ENCODE results near the gene DCUN1D3. TPM values are rescaled to one million over a fixed set of nuclear protein-coding genes. Genes with fewer than 3 reads are reported as not detected.

DCUN1D3 gene
- total RNA-seq, 2 donors from 2014 or later: 10.0 to 13.4 TPM

DNA sequence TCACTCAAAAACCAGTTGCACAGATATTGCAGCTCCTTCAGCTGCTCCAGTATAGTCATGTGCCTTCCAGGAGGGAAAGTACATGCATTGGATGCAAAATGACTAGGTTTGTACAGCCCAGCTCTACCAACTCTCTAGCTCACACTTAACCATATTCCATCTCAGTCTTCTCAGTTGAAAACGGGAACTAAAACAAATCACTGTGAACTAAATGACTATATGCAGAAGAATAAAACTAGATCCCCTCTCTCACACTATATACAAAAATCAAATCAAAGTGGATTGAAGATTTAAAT is 24.9 kb downstream of the DCUN1D3 start:
- Histone ChIP-seq H3K9me3 (no peaks in the 10 kb centered on the region), H3K27me3 (no peaks in the 10 kb centered on the region), H3K4me3 (no peak overlapping the region), H3K36me3 (no peaks in the 10 kb centered on the region), H3K4me1 (peaks cover 0 to 50% of the 10 kb centered on the region in 2 donors), H3K27ac (no peak overlapping the region)
- no peak for DNase-seq (ENCODE audit: low spot score)
- TF ChIP-seq, protein P1, sequence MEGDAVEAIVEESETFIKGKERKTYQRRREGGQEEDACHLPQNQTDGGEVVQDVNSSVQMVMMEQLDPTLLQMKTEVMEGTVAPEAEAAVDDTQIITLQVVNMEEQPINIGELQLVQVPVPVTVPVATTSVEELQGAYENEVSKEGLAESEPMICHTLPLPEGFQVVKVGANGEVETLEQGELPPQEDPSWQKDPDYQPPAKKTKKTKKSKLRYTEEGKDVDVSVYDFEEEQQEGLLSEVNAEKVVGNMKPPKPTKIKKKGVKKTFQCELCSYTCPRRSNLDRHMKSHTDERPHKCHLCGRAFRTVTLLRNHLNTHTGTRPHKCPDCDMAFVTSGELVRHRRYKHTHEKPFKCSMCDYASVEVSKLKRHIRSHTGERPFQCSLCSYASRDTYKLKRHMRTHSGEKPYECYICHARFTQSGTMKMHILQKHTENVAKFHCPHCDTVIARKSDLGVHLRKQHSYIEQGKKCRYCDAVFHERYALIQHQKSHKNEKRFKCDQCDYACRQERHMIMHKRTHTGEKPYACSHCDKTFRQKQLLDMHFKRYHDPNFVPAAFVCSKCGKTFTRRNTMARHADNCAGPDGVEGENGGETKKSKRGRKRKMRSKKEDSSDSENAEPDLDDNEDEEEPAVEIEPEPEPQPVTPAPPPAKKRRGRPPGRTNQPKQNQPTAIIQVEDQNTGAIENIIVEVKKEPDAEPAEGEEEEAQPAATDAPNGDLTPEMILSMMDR (IDR thresholded peaks at IDR 0.05): no peak

DNA sequence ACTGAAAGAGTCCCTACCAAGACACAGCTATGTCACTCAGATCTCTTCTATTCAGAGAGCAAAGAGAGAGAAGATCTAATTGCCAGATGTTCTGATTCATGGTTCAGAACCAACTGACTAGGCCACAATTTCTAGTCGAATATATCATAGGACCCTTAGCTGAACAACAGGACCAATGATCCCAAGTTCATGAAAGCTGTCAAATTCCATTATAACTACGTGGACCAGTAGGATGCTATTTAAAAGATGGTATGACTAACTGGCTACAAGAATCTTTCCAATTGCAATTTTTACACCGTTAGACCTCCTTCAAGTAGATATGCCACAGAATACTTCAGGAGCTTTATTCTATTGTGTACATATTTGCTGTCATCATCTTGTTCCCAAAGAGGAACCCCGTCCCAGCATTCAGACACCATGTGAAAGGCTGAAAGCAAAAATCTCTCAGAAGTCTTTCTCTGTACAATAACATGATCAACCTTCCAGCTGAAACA is 26.0 kb downstream of the DCUN1D3 start:
- no peaks in the 10 kb centered on the region for H3K36me3 ChIP-seq
- H3K27ac ChIP-seq: no peak overlapping the region
- H3K4me1 ChIP-seq: peaks cover 0 to 50% of the 10 kb centered on the region in 2 donors
- no peak overlapping the region for H3K4me3 ChIP-seq
- no peak for DNase-seq (ENCODE audit: low spot score)
- H3K9me3 ChIP-seq: no peaks in the 10 kb centered on the region
- TF ChIP-seq, protein P1 (IDR thresholded peaks at IDR 0.05): no peak
- H3K27me3 ChIP-seq: no peaks in the 10 kb centered on the region

DNA sequence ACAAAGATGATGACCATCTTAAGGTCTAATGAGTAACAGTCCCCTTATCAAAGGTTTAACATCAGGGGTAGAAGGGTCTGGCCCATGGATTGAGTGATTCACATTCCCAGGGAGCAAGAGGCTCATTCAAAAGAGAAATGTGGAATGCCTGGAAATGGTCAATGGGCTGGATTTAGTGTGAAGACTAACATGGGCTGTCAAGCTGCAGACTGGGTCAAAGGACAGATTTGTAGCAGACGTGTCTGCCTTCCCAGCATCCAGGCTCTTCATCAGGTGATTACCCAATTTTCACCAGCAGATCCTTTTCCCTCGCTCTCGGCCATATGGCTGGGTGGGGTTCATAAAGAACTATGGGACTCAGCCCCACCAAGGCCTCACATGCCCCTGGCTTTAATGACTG is 26.8 kb downstream of the DCUN1D3 start:
- TF ChIP-seq, protein P1 (IDR thresholded peaks at IDR 0.05): no peak
- Histone ChIP-seq H3K9me3 (no peaks in the 10 kb centered on the region), H3K4me1 (peaks cover 0 to 50% of the 10 kb centered on the region in 2 donors), H3K36me3 (no peaks in the 10 kb centered on the region), H3K27ac (no peak overlapping the region), H3K4me3 (no peak overlapping the region), H3K27me3 (no peaks in the 10 kb centered on the region)
- DNase-seq (ENCODE audit: low spot score): no peak

DNA sequence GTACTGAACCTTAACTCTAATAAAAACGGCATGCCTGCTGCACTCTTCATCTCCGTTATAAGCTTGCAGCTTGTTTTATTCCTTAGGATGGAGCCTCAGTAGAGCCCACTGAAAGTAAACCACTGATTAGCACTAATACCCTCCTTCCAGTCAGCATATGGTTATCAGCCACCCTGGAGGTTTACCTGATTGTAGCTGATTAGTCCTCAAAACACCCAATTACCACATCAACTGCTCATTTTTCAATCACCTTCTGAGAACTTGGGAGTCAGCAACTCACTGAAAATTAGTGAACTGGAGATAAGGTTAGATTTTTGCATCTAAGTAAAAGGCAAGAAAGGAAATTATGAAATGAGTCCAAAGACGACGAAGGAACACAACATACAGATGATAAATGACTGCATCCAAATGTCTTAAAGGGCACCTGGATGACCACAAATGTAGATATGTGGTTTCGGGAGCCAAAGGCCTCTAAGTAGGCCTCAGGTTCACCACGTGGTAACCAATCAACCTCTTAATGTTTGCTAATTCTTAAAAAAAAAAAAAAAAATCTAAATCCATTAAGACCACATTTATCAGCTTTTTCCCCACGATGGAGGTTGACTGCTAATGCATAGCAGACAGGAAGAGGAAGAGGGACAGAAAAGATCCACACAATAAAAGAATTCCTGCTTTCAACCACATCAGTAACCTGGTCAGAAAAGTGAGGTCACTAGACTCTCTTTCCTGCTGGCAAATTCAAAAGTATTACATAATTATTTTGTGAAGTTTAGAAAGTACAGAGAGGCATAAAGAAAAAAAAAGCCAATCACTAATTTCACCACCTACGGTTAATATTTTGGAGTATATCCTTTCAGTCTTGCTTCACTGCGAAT is 28.0 kb downstream of the DCUN1D3 start:
- no peaks in the 10 kb centered on the region for H3K36me3 ChIP-seq
- H3K27ac ChIP-seq: peak overlapping the region; percentile 4 to 13
- H3K4me3 ChIP-seq: no peak overlapping the region
- peaks cover 0 to 59% of the 10 kb centered on the region in 2 donors for H3K4me1 ChIP-seq
- TF ChIP-seq, protein P1 (IDR thresholded peaks at IDR 0.05): no peak
- DNase-seq (ENCODE audit: low spot score): no peak
- no peaks in the 10 kb centered on the region for H3K9me3 ChIP-seq
- no peaks in the 10 kb centered on the region for H3K27me3 ChIP-seq

DNA sequence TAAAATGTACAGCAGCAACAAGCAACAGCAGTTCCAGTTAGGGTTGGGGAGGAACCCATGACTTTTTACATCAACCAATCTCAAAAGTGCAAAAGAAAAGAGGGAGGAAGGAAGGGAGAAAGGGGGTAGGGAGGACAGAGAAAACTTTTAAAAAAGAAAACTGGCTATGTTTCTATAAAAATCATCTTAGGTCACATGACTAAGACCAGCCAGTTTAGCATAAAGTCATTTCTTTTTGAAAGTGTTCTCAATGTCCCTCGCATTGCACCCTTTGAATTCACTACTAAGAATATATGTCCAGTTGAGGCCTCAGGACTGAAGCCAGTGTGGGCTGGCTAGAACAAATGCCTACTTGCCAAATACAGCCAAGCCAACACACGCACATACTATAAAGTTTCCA is 28.9 kb downstream of the DCUN1D3 start:
- Histone ChIP-seq H3K36me3 (no peaks in the 10 kb centered on the region), H3K9me3 (no peaks in the 10 kb centered on the region), H3K27ac (peak overlapping the region; percentile 4 to 13), H3K4me3 (no peak overlapping the region), H3K4me1 (peaks cover 0 to 68% of the 10 kb centered on the region in 2 donors), H3K27me3 (no peaks in the 10 kb centered on the region)
- no peak for DNase-seq (ENCODE audit: low spot score)
- TF ChIP-seq, protein P1 (IDR thresholded peaks at IDR 0.05): no peak

Measured in right atrium auricular region (tissue), 2 donors.